Upper lobe of left lung (tissue), 6 donors: Measurements from ENCODE around the gene ASTN2. TPM values are rescaled to one million over a fixed set of nuclear protein-coding genes. Genes with fewer than 3 reads are reported as not detected.

Experiments used
- ATAC-seq, 2 donors: fragments of 200-7000 bp; cut with Tn5 transposase; one replicate each; pipeline ENCODE4 v1.9.1; 2022; ENCODE audit warnings: mild to moderate bottlenecking in 2 of 2, moderate library complexity in 2 of 2; ENCODE audit not compliant: low FRiP score in 2 of 2
- DNase-seq, 2 donors: peaks; one replicate each; pipeline ENCODE4 v3.0.0-alpha.2; 2019 to 2020
- H3K27ac ChIP-seq, 4 donors: fragments of 200-600 bp; sonication (generic); one replicate each; pipeline ENCODE4 v1.5.1; 2016 to 2019
- H3K27me3 ChIP-seq, 4 donors: fragments of 200-600 bp; sonication (generic); one replicate each; pipeline ENCODE4 v1.5.1; 2017 to 2019
- H3K36me3 ChIP-seq, 4 donors: fragments of 200-600 bp; sonication (generic); one replicate each; pipeline ENCODE4 v1.5.1; 2016 to 2019
- H3K4me1 ChIP-seq, 4 donors: fragments of 200-600 bp; sonication (generic); one replicate each; pipeline ENCODE4 v1.5.1; 2018 to 2019
- H3K4me3 ChIP-seq, 4 donors: fragments of 200-600 bp; sonication (generic); one replicate each; pipeline ENCODE4 v1.5.1; 2017 to 2019; ENCODE audit warnings: mild to moderate bottlenecking in 2 of 4, moderate library complexity in 1 of 4
- H3K9me3 ChIP-seq, 4 donors: fragments of 200-600 bp; sonication (generic); one replicate each; pipeline ENCODE4 v1.5.1; 2018 to 2019
- CTCF ChIP-seq, 6 experiments: fragments of 450-650 bp in 4 of 6; fragments of 200-600 bp in 2 of 6; sonication (generic) in 2 of 6; IDR thresholded peaks; one replicate each; pipeline ENCODE4 v1.5.1; 2016 to 2019; ENCODE audit warnings: antibody characterized with exemption in 6 of 6
- EP300 ChIP-seq, 4 donors: sonication (generic); formaldehyde crosslinking; IDR thresholded peaks; one replicate each; pipeline ENCODE4 v1.5.1; 2017; ENCODE audit warnings: antibody characterized with exemption in 4 of 4, control low read depth in 2 of 4
- POLR2A ChIP-seq, 4 donors: fragments of 450-650 bp; IDR thresholded peaks; one replicate each; pipeline ENCODE4 v1.5.1; 2016 to 2017; ENCODE audit warnings: antibody characterized with exemption in 4 of 4, mild to moderate bottlenecking in 2 of 4
- POLR2AphosphoS5 ChIP-seq, 2 donors: sonication (generic); formaldehyde crosslinking; IDR thresholded peaks; one replicate each; pipeline ENCODE4 v1.5.1; 2017; ENCODE audit warnings: antibody characterized with exemption in 2 of 2
- WGBS, 2 donors: methylation state at CpG; one replicate each; pipeline ENCODE4 v1.1.5; 2017 to 2018; 5-methylcytosine and 5-hydroxymethylcytosine counted together
- total RNA-seq, 6 donors: library from RNA; depleted of rRNA in 4 of 6; stranded (reverse); fragments of >200 nt in 4 of 6; gene quantifications; one replicate each; pipeline versions ENCODE4 v1.1.0 to v1.2.1, GENCODE V29; 2016 to 2021
- donor health status: DM: no; HTN: no; CAD: no; lungs with moderate emphysema.
- donor health status: DM: no; HTN: yes; CAD: no; lungs with severe emphysema.

Gene ASTN2
- total RNA-seq, 6 donors from 2014 or later, result 2.0 to 7.5 (median 3.4) TPM

- TF ChIP-seq POLR2AphosphoS5 (IDR thresholded peaks at IDR 0.05) (no peak), POLR2A (IDR thresholded peaks at IDR 0.05) (no peak), EP300 (IDR thresholded peaks at IDR 0.05) (no peak), CTCF (IDR thresholded peaks at IDR 0.05) (no peak)
- no peaks in the 10 kb centered on the region for H3K9me3 ChIP-seq
- H3K27ac ChIP-seq, result no peak overlapping the region
- H3K4me1 ChIP-seq, result no peaks in the 10 kb centered on the region
- no peak overlapping the region for H3K4me3 ChIP-seq
- ATAC-seq (no peak), DNase-seq (no peak)
- H3K36me3 ChIP-seq, result no peaks in the 10 kb centered on the region
- 87 to 93% methylated on average over 4 of the region's 4 CpGs for WGBS, 2 donors
- H3K27me3 ChIP-seq, result no peaks in the 10 kb centered on the region
Observed at GRCh38 chr9:117340422-117340821, 74.4 kb downstream of the ASTN2 start.

GRCh38 chr9:117335837-117336433 is 78.9 kb downstream of the ASTN2 start:
- H3K9me3 ChIP-seq, result no peaks in the 10 kb centered on the region
- H3K4me1 ChIP-seq, result no peaks in the 10 kb centered on the region
- H3K4me3 ChIP-seq, result no peak overlapping the region
- ATAC-seq (no peak), DNase-seq (no peak)
- no peaks in the 10 kb centered on the region for H3K36me3 ChIP-seq
- no peak overlapping the region for H3K27ac ChIP-seq
- 51 to 67% methylated on average over 2 of the region's 2 CpGs for WGBS, 2 donors
- TF ChIP-seq POLR2AphosphoS5 (IDR thresholded peaks at IDR 0.05) (no peak), POLR2A (IDR thresholded peaks at IDR 0.05) (no peak), EP300 (IDR thresholded peaks at IDR 0.05) (no peak), CTCF (IDR thresholded peaks at IDR 0.05) (no peak)
- H3K27me3 ChIP-seq, result no peaks in the 10 kb centered on the region

- 75 to 94% methylated on average over 2 of the region's 2 CpGs for WGBS, 2 donors
- ATAC-seq (no peak), DNase-seq (no peak)
- H3K27me3 ChIP-seq, result no peaks in the 10 kb centered on the region
- no peak overlapping the region for H3K4me3 ChIP-seq
- no peak overlapping the region for H3K27ac ChIP-seq
- H3K9me3 ChIP-seq, result no peaks in the 10 kb centered on the region
- TF ChIP-seq EP300 (IDR thresholded peaks at IDR 0.05), result no peak
- TF ChIP-seq CTCF (IDR thresholded peaks at IDR 0.05), result no peak
- no peak for TF ChIP-seq POLR2AphosphoS5 (IDR thresholded peaks at IDR 0.05)
- TF ChIP-seq POLR2A (IDR thresholded peaks at IDR 0.05), result no peak
- no peaks in the 10 kb centered on the region for H3K36me3 ChIP-seq
- H3K4me1 ChIP-seq, result no peaks in the 10 kb centered on the region
Observed at GRCh38 chr9:117334101-117334500, 80.8 kb downstream of the ASTN2 start.

GRCh38 chr9:117325831-117326230 is 89.0 kb downstream of the ASTN2 start:
- TF ChIP-seq CTCF (IDR thresholded peaks at IDR 0.05) (no peak), EP300 (IDR thresholded peaks at IDR 0.05) (no peak), POLR2AphosphoS5 (IDR thresholded peaks at IDR 0.05) (no peak), POLR2A (IDR thresholded peaks at IDR 0.05) (no peak)
- ATAC-seq, result no peak
- no peak overlapping the region for H3K27ac ChIP-seq
- no peak for DNase-seq
- no peaks in the 10 kb centered on the region for H3K36me3 ChIP-seq
- no peaks in the 10 kb centered on the region for H3K4me1 ChIP-seq
- H3K9me3 ChIP-seq, result no peaks in the 10 kb centered on the region
- no peak overlapping the region for H3K4me3 ChIP-seq
- 32 to 33% methylated on average over 2 of the region's 2 CpGs for WGBS, 2 donors
- H3K27me3 ChIP-seq, result no peaks in the 10 kb centered on the region

- TF ChIP-seq POLR2AphosphoS5 (IDR thresholded peaks at IDR 0.05) (no peak), CTCF (IDR thresholded peaks at IDR 0.05) (no peak), POLR2A (IDR thresholded peaks at IDR 0.05) (no peak), EP300 (IDR thresholded peaks at IDR 0.05) (no peak)
- H3K4me1 ChIP-seq, result no peaks in the 10 kb centered on the region
- no peak overlapping the region for H3K27ac ChIP-seq
- WGBS, 2 donors, result 35 to 52% methylated on average over 3 of the region's 3 CpGs
- H3K9me3 ChIP-seq, result no peaks in the 10 kb centered on the region
- no peaks in the 10 kb centered on the region for H3K27me3 ChIP-seq
- H3K4me3 ChIP-seq, result no peak overlapping the region
- no peak for DNase-seq
- ATAC-seq, result no peak
- H3K36me3 ChIP-seq, result no peaks in the 10 kb centered on the region
Observed at GRCh38 chr9:117325110-117325731, 89.6 kb downstream of the ASTN2 start.
